ENCODE results near the gene PF4V1.

DNA sequence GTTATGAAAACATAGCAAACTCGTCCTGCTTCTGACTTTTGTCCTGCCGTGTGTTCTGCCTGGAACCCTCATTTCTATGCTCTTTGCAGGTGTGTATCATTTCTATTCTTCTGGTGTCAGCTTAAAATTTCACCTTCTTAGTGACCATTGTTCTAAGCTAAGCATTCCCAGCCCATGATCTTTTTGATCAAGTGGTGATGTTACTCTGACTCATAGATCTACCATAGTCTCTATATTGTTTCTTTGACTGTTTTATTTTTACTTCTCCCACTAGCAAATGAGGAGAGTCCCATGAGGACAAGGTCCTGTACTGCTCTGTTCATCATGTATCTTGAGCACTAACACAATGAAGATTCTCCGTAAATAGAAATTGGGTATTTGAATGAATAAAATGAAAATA is 30.7 kb upstream of the PF4V1 start:
- TF ChIP-seq, protein P1, sequence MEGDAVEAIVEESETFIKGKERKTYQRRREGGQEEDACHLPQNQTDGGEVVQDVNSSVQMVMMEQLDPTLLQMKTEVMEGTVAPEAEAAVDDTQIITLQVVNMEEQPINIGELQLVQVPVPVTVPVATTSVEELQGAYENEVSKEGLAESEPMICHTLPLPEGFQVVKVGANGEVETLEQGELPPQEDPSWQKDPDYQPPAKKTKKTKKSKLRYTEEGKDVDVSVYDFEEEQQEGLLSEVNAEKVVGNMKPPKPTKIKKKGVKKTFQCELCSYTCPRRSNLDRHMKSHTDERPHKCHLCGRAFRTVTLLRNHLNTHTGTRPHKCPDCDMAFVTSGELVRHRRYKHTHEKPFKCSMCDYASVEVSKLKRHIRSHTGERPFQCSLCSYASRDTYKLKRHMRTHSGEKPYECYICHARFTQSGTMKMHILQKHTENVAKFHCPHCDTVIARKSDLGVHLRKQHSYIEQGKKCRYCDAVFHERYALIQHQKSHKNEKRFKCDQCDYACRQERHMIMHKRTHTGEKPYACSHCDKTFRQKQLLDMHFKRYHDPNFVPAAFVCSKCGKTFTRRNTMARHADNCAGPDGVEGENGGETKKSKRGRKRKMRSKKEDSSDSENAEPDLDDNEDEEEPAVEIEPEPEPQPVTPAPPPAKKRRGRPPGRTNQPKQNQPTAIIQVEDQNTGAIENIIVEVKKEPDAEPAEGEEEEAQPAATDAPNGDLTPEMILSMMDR (IDR thresholded peaks at IDR 0.05) = no peak
- TF ChIP-seq POLR2A (IDR thresholded peaks at IDR 0.05) = no peak
- TF ChIP-seq EP300 (IDR thresholded peaks at IDR 0.05) = no peak
